ENCODE results near the gene PHF2.
A peak's percentile ranks its signal among the peaks of the same experiment; 100 is the strongest.

Gene PHF2

DNA sequence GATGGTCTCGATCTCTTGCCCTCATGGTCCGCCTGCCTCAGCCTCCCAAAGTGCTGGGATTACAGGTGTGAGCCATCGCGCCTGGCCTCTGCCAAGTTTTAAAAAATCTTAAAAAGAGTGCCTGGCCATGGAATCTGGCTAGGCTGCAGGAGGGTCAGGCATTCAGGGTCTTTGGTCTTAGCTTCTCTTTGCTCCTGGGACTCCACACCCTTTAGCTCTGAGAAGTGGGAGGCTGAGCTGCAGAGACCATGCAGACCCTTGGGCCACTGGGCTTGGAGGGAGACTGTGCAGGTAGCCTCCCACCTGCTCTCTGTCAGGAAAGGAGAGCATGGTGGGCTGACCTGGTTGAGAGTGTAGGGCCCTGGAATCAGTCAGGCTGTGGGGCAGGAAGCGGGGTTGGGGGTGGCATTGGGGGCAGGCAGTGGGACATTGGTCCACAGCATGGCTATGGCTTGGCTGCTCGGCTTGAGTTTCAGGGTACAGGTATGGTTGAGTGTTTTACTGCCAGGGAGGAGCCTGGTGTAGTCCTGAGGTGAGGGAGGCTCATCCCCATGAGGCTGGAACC is 20.8 kb downstream of the PHF2 start:
- Mint-ChIP-seq H3K36me3 (ENCODE audit: low read depth) (no peaks in the 10 kb centered on the region), H3K9me3 (no peaks in the 10 kb centered on the region), H3K4me3 (no peak overlapping the region), H3K27me3 (ENCODE audit: low read depth) (no peaks in the 10 kb centered on the region), H3K4me1 (ENCODE audit: low read depth) (peaks cover 45% of the 10 kb centered on the region), H3K27ac (no peak overlapping the region)

DNA sequence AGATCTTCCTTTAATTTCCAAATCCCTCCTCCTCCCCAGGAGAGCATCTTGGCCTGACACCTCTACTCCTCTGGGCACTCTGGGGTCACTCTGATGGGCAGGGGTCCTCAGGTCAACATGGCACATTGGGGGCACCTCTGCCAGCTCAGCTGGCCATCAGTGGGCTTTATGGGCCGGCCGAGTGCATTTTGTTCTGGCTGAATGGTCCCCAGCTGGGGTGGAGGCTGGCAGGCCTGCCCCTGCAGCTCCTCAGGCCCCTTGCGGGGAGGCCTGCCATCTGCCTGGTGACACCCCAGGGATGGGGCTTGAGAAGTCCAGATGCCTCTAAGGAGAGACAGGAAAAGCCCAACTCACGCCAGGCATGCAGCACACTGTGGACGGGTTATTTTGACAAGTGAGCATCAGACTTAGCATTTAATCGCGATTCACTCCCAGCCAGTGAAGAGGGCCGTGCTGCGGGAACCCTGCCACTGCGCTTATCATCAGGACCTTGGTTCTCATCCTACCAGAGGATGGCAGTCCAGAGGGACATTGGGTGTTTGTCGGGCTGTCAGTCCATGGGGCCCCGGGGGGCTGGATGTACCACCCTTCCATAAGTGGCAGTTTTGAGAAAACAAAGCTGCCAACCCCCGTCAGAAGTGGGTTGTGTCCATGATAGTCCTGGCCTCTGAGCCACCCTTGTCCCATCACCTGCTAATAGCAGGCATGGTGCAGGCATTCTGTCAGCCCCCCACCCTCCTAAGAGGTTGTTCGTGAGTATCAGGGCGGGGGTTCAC is 21.7 kb downstream of the PHF2 start:
- peaks cover 45% of the 10 kb centered on the region for H3K4me1 Mint-ChIP-seq (ENCODE audit: low read depth)
- H3K4me3 Mint-ChIP-seq = no peak overlapping the region

DNA sequence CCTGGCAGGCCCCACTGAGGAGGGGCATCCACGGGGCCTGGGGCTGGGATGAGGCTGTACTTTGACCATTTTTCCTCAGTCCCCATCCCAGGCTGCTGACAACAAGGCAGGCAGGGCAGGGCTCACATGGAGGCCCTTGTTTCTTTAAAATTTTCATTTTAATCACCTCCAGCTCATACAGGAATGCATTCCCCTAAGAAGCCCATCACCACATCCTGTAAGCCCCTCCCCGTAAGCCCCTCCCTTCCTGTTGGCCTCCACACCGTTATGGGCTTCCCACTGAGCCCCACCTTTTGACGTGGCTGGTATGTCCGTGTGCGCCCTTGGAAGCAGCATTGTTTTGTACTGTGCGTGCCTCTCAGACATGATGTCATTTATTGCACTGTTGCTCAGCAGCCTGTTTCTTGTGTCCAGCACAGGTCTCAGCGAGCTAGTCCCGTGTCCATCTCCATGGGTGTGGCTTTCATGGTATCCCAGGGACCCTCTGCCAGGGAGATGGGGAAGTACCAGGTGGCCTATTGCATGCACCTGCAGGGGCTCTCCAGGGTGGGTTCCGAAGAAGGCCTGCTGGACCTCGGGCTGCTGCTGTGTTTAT is 22.4 kb downstream of the PHF2 start:
- peak overlapping the region; percentile 54 for H3K4me3 Mint-ChIP-seq
- peak overlapping the region; percentile 81 for H3K27ac Mint-ChIP-seq
- H3K27me3 Mint-ChIP-seq (ENCODE audit: low read depth) = no peaks in the 10 kb centered on the region
- peaks cover 45% of the 10 kb centered on the region for H3K4me1 Mint-ChIP-seq (ENCODE audit: low read depth)
- H3K36me3 Mint-ChIP-seq (ENCODE audit: low read depth) = no peaks in the 10 kb centered on the region
- no peaks in the 10 kb centered on the region for H3K9me3 Mint-ChIP-seq

More for the DNA sequence above, 21.7 kb downstream of the PHF2 start:
- peak overlapping the region; percentile 26 for H3K27ac Mint-ChIP-seq
- H3K27me3 Mint-ChIP-seq (ENCODE audit: low read depth) = no peaks in the 10 kb centered on the region
- H3K36me3 Mint-ChIP-seq (ENCODE audit: low read depth) = no peaks in the 10 kb centered on the region
- H3K9me3 Mint-ChIP-seq = no peaks in the 10 kb centered on the region

DNA sequence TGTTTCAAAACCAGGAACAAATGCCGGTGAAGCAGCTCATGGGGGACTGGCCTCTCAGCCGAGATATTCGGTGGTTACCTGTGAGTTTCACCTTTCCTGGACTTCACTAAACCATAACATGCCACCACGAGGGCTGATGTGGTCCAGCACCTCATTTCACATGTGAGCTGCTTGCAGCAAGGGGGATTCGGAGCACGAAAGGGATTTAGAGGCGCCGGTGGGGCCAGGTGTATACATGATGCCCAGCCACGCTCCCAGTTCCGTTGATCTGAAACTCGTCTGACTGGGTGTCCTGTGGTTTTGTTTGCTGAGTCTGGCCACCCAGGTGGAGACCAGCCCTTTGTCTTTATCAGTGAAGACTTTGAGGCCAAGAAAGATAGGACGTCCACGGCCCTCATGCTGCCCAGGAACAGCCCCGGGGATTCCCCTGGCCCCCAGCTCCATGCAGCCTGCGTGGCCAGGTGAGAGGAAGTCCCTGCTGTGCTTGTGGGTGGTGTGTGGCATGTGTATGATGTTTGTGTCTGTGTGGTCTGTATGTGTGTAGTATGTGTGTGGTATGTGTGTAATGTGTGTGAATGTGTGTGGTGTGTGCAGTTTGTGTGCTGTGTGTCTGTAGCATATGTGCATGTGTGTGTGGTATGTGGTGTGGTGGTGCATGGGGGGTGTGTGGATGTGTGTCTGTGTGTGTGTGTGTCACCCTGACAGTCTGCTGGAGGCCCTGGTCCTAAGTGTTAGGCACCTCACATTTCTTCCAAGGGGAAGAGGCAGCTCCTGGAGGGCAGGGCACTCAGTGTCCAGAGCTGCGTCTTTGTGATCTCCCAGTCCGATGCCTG is 23.4 kb downstream of the PHF2 start:
- H3K27ac Mint-ChIP-seq = peak overlapping the region; percentile 54
- H3K36me3 Mint-ChIP-seq (ENCODE audit: low read depth) = peaks cover 3% of the 10 kb centered on the region
- peaks cover 2% of the 10 kb centered on the region for H3K9me3 Mint-ChIP-seq
- no peaks in the 10 kb centered on the region for H3K27me3 Mint-ChIP-seq (ENCODE audit: low read depth)
- H3K4me1 Mint-ChIP-seq (ENCODE audit: low read depth) = peaks cover 45% of the 10 kb centered on the region
- H3K4me3 Mint-ChIP-seq = peak overlapping the region; percentile 19

DNA sequence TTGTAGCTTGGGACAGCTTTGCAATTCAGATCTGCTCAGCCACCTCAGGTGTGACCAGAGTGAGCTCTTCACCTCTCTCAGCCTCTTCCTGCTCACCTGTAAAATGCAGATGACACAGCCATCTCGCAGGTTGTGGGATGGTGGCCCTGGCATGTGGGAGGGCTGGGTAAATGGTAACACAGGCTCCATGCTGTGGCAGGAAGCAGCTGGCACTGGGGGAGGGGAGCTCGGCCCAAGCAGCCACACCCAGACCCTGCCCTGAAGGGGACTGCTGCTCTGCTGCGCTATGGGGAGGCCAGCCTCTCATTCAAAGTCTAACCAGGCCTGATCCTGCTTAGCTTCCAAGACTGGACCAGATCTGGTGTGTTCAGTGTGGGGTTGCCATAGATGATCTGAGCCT is 24.1 kb downstream of the PHF2 start:
- Mint-ChIP-seq H3K36me3 (ENCODE audit: low read depth) (peaks cover 6% of the 10 kb centered on the region), H3K4me1 (ENCODE audit: low read depth) (peaks cover 45% of the 10 kb centered on the region), H3K27ac (peak overlapping the region; percentile 54), H3K27me3 (ENCODE audit: low read depth) (no peaks in the 10 kb centered on the region), H3K4me3 (no peak overlapping the region), H3K9me3 (peaks cover 7% of the 10 kb centered on the region)

DNA sequence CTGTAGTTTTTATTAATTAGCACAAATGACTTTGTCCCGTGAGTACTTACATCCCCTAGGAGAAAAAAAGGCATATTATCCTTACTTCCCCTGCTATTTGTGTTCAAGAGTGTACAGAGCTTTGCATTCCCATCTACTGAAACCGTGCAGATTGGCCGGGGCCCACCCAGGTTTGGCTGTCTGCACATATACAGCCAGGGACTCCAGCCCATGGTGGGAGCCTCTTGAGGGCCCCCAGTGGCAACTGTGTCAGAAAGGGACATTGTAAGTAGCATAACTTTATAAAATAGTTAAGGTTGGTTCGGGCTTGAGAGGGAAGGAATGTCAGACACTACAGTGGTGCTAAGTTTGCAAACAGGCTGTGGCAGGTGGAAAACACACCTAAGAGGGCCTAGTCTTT is 24.7 kb downstream of the PHF2 start:
- H3K4me3 Mint-ChIP-seq = peak overlapping the region; percentile 7

DNA sequence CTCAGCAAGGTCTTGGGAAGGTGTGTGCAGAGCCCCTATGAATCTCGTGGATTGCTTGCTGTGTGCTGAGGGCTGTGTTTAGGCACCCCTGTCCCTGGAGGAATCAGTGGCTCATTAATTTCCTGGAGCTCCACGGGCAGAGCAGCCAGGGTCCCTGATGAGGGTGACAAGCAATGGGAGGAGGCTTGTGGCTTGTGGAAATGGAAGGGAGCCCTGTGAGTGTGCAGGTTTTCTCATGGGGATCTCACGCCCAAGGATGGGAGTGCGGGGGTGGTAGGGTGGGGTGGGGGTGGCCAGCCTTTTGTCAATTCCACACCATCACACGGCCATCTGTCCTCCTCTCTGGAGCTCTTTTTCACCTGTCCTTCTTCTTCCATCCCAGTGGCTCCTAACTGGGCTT is 25.3 kb downstream of the PHF2 start:
- Mint-ChIP-seq H3K4me1 (ENCODE audit: low read depth) (peaks cover 39% of the 10 kb centered on the region), H3K27me3 (ENCODE audit: low read depth) (no peaks in the 10 kb centered on the region), H3K36me3 (ENCODE audit: low read depth) (peaks cover 14% of the 10 kb centered on the region), H3K9me3 (peaks cover 15% of the 10 kb centered on the region), H3K4me3 (no peak overlapping the region), H3K27ac (no peak overlapping the region)

More for the DNA sequence above, 24.7 kb downstream of the PHF2 start:
- H3K27ac Mint-ChIP-seq = peak overlapping the region; percentile 38
- H3K4me1 Mint-ChIP-seq (ENCODE audit: low read depth) = peaks cover 42% of the 10 kb centered on the region
- H3K9me3 Mint-ChIP-seq = peaks cover 9% of the 10 kb centered on the region
- H3K36me3 Mint-ChIP-seq (ENCODE audit: low read depth) = peaks cover 8% of the 10 kb centered on the region
- H3K27me3 Mint-ChIP-seq (ENCODE audit: low read depth) = no peaks in the 10 kb centered on the region

DNA sequence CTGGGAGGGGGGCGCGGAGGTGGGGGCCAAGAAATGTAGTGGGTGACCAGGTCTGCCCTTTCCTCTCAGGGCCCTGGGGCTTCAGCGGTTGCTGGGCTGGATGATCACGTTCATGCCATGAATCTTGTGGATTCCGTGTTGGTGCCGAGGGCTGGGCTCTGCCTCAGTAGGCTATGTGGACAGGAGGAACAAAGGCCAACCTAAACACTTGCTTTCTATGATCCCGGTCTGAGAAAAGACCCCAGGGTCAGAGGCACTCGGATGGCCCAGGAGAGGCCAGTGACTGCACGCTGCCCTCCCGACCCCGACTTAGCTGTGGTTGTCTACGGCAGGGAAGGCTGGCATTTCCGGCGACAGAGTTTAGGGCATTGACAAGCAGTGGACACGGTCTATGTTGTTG is 26.6 kb downstream of the PHF2 start:
- peaks cover 20% of the 10 kb centered on the region for H3K36me3 Mint-ChIP-seq (ENCODE audit: low read depth)
- peaks cover 32% of the 10 kb centered on the region for H3K4me1 Mint-ChIP-seq (ENCODE audit: low read depth)
- no peak overlapping the region for H3K27ac Mint-ChIP-seq
- H3K9me3 Mint-ChIP-seq = peaks cover 24% of the 10 kb centered on the region
- H3K4me3 Mint-ChIP-seq = no peak overlapping the region
- H3K27me3 Mint-ChIP-seq (ENCODE audit: low read depth) = no peaks in the 10 kb centered on the region

DNA sequence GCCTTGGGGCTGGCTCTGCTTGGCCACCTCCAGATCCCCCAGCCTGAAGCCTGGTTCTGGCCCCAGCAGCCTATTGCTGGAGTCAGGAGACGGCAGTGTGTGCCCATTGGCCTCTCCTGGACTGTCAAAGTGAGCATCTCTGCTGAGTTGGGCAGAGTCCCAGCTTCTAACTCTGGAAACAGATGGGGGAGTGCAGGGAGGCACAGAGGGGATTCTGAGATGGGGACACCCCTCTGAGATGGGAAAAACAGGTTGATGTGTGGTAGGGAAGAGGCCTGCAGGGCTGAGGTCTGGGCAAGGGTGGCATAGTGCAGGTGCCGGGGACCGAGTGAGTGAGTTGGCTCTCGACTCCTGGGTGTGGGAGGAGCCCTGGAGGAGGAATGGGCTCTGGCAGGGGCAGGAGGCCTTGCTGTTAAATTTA is 27.5 kb downstream of the PHF2 start:
- no peak overlapping the region for H3K27ac Mint-ChIP-seq
- peaks cover 22% of the 10 kb centered on the region for H3K36me3 Mint-ChIP-seq (ENCODE audit: low read depth)
- no peaks in the 10 kb centered on the region for H3K27me3 Mint-ChIP-seq (ENCODE audit: low read depth)
- H3K9me3 Mint-ChIP-seq = peaks cover 27% of the 10 kb centered on the region
- H3K4me3 Mint-ChIP-seq = no peak overlapping the region
- H3K4me1 Mint-ChIP-seq (ENCODE audit: low read depth) = peaks cover 25% of the 10 kb centered on the region

DNA sequence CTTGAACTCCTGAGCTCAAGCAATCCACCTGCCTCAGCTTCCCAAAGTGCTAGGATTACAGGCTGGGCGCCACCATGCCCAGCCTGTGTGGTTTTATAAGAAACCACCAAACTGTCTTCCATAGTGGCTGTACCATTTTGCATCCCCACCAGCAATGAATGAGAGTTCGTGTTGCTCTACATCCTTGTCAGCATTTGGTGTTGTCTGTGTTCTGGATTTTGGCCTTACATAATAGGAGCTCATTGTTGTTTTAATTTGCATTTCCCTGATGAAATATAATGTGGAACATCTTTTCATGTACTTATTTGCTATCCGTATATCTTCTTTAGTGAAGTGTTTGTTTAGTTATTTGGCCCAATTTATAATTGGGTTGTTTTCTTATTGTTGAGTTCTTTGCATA is 29.8 kb downstream of the PHF2 start:
- Mint-ChIP-seq H3K27me3 (ENCODE audit: low read depth) (no peaks in the 10 kb centered on the region), H3K27ac (no peak overlapping the region), H3K4me1 (ENCODE audit: low read depth) (peaks cover 2% of the 10 kb centered on the region), H3K9me3 (peaks cover 45% of the 10 kb centered on the region), H3K36me3 (ENCODE audit: low read depth) (peaks cover 30% of the 10 kb centered on the region), H3K4me3 (no peak overlapping the region)

DNA sequence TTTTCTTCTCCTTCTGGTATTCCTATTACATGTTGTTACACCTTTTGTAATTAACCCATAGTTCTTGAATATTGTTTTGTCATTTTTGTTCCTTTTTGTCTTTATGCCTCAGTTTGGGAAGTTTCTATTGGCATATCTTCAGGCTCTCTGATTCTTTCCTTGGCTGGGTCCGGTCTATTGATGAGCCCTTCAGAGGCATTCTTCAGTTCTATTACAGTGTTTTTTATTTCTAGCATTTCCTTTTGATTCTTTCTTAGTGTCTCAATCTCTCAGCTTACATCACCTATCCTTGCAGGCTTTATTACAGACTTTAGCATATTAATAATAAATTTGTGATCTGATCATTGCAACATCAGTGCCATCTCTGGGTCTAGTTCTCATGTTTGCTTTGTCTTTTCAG is 33.8 kb downstream of the PHF2 start:
- peaks cover 40% of the 10 kb centered on the region for H3K9me3 Mint-ChIP-seq
- peaks cover 14% of the 10 kb centered on the region for H3K4me1 Mint-ChIP-seq (ENCODE audit: low read depth)
- no peaks in the 10 kb centered on the region for H3K27me3 Mint-ChIP-seq (ENCODE audit: low read depth)
- no peak overlapping the region for H3K4me3 Mint-ChIP-seq
- peaks cover 29% of the 10 kb centered on the region for H3K36me3 Mint-ChIP-seq (ENCODE audit: low read depth)
- no peak overlapping the region for H3K27ac Mint-ChIP-seq

DNA sequence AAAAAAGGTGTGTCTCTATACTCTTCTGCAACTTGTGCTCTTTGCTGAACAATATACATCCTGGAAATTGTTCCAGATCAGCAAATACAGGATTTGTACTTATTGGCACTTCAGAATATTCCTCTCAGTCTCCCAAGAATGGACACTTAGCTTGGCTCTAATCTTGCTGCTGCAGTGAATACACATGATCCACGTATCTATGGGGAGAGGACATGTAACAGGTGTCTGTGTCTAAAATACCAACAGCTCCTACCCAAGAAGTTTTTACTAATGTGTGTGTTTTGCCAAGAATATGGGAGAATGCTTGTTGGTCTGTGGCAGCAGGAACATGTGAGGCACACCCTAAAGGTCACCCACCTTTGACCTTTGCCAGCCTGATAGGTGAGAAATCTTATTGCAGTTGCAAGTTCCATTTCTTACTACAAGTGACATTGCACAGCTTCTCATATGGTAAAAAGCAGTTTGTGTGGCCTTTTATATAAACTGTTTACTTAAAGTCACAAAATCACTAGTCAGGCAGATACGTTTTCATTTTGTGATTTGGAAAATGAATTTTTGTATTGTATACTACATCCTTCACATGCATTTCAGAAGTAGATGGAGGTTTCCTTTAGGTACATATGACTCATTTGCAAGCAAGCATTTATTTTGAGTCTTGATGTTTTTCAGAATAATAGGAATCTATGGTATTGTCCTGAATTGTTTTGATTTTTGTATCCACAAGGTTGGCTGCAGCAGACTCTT is 35.8 kb downstream of the PHF2 start:
- peaks cover 26% of the 10 kb centered on the region for H3K9me3 Mint-ChIP-seq
- H3K4me1 Mint-ChIP-seq (ENCODE audit: low read depth) = peaks cover 14% of the 10 kb centered on the region
- no peaks in the 10 kb centered on the region for H3K27me3 Mint-ChIP-seq (ENCODE audit: low read depth)
- H3K4me3 Mint-ChIP-seq = no peak overlapping the region
- H3K36me3 Mint-ChIP-seq (ENCODE audit: low read depth) = peaks cover 14% of the 10 kb centered on the region
- H3K27ac Mint-ChIP-seq = peak overlapping the region; percentile 29

DNA sequence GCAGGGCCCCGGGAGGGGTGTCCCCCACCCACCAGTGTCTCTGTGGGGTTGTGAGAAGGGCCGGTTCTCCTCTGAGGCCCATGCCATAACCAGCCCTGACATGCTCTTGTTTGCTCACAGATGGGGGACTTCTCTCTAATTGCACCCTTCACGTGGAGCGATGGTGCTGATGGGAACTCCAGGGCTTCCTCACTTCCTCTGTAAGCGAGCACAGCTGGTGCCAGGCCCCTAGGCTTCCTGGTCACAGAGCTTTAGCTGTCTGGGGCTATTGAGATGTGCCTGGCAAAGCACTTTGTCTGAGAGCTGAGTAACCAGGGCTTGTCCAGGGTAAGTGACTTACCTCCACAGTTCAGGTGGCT is 36.4 kb downstream of the PHF2 start:
- no peaks in the 10 kb centered on the region for H3K27me3 Mint-ChIP-seq (ENCODE audit: low read depth)
- H3K27ac Mint-ChIP-seq = no peak overlapping the region
- H3K4me1 Mint-ChIP-seq (ENCODE audit: low read depth) = peaks cover 14% of the 10 kb centered on the region
- H3K36me3 Mint-ChIP-seq (ENCODE audit: low read depth) = peaks cover 13% of the 10 kb centered on the region
- no peak overlapping the region for H3K4me3 Mint-ChIP-seq
- peaks cover 23% of the 10 kb centered on the region for H3K9me3 Mint-ChIP-seq

DNA sequence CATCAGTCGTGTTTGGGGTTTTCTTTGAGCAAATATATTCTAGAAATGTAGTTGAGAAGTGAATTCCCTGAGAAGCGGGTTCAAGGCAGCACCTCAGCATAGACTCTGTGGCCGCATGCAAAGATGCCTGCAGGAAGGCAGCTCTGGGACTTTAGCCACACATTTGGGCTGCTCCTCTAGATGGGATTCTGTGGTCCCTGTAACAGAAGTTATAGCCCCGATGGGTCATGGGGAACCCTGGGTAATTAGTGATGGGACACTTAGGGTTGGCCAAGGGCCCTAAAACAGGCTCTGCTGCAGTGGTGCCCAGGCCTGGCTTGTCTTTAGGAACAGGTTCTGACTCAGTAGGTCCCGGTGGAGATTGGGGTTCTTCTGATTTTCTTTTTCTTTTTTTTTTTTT is 36.8 kb downstream of the PHF2 start:
- Mint-ChIP-seq H3K4me3 (no peak overlapping the region), H3K36me3 (ENCODE audit: low read depth) (peaks cover 13% of the 10 kb centered on the region), H3K27ac (no peak overlapping the region), H3K4me1 (ENCODE audit: low read depth) (peaks cover 14% of the 10 kb centered on the region), H3K27me3 (ENCODE audit: low read depth) (no peaks in the 10 kb centered on the region), H3K9me3 (peaks cover 20% of the 10 kb centered on the region)

Data from T-helper 1 cell treated with Interleukin-12 subunit alpha and Interleukin-12 subunit beta and Interleukin-4 antibody, amounts not matched to agents 30 μg/mL and 1 μg/mL, for 36 hours (primary cell).